GM21515 (cell line): ENCODE data around the gene PDPN.

ENCODE experiments used
- ATAC-seq: cut with Tn5 transposase; IDR thresholded peaks from one replicate; pipeline ENCODE4 v1.9.1; 2021; ENCODE audit not compliant: unreplicated experiment

The PDPN gene

DNA sequence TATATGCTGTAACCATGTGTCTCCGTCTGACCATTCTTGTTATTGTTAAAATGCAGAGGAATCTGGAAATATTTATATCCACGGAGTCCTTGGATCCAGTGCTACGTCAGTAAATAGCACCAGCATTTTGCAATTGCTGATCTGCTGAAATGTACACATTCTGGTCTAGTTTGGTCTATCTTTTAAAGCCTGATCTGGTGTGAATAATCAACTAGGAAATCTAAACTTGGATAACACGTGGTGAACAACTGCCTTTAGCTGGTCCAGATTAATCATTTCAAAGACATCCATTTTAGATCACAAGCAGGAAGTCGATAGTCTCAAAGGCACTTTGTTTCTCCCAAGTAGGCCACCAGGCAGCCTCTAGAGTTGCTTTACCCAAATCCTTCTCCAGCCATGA, 32.6 kb downstream of the PDPN start:
- ATAC-seq: no peak

DNA sequence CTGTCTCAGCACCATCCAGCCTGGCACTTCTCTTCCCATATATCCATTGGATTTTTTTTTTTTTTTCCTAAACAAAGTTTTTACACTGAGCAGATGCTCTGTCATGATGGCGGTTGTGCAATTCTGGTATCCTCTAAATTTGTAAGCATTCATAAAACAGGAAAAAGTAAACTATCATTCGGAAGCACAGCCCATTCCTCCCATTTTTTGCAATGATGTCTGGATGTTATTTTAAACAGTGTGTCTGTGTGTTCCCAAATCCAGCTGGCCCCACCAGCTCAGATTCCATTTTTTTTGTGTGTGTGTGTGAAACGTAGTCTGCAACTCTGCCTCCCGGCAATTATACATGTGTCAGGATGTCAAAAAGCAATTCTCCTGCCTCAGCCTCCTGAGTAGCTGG, 33.5 kb downstream of the PDPN start:
- ATAC-seq: no peak

GRCh38 chr1:13617773-13618172, 34.1 kb downstream of the PDPN start:
- ATAC-seq: no peak

DNA sequence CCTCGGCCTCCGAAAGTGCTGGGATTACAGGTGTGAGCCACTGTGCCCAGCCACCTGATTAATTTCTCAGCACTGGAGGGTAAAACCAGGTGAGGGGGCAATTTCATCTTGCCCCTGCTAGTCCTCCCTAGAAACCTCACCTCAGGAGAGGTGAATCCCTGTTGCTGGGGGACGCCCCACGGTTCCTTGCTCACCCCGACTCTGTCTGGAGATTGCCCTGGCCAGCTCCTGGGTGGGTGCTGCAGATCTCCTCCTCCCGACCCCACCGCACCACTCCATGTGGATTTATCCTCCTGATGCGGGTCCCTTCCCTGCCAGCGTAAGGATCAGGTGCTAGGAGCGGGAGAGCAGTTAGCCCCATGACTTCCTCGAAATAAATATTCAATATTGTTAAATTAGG, 34.9 kb downstream of the PDPN start:
- no peak for ATAC-seq

GRCh38 chr1:13619909-13620308, 36.3 kb downstream of the PDPN start:
- ATAC-seq: no peak

DNA sequence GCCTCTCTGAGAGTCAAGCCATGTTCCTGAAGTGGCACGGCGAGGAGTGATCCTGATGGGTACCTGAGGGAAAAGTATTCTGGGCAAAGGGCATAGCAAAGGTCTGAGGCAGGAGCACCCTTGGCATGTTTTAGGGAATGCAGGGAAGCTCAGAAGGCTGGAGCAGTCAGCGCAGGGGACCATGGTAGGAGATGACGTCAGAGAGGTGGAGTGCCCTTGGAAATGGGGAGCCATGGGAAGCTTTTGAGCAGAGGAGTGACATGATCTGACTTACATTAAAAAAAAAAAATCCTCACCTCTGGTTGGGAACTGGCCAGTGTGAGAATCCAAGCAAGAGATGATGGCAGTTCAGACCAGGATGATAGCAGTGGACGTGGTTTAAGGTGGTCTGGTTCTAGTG, 37.2 kb downstream of the PDPN start:
- no peak for ATAC-seq

DNA sequence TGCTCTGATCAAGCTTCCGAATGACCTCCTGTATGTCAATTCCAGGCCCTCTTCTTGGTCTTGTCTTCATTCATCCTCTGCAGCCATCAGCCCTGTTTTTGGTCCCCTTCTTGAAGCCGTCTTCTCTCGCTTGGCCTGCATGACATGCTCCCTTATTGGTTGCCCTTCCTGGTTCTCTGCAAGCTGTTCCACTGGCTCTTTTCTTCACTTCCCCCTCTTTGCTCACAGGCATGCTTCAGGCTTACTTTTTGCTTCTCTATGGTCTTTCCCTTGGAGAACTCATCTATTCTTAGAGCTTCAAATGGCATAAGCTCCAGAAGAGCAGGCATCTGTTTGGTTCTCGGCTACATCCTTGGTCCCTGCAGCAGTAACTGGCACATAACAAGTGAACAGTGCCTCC, 38.8 kb downstream of the PDPN start:
- ATAC-seq: no peak

GRCh38 chr1:13623021-13623637, 39.5 kb downstream of the PDPN start:
- ATAC-seq: no peak

DNA sequence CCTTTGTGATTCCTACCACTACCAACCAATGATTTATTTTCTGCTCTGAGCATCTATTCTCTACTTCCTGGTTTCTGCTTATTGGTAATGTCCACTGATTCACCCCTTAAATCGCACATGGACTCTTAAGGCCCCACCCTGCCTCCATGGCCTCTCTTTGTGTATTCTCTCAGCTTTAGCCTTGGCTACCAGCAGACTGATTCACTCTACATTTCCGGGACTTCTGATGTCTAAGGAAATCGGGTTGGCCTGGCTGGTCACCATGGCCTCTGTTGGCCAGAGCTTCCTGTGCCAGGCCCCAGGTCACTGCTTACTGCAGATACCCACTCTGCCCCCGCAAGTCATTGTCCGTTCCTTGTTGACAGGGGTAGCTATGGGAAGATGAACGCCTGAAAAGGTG, 40.9 kb downstream of the PDPN start:
- ATAC-seq: no peak

GRCh38 chr1:13627127-13627526, 43.5 kb downstream of the PDPN start:
- ATAC-seq: no peak

GRCh38 chr1:13628218-13628617, 44.6 kb downstream of the PDPN start:
- no peak for ATAC-seq

DNA sequence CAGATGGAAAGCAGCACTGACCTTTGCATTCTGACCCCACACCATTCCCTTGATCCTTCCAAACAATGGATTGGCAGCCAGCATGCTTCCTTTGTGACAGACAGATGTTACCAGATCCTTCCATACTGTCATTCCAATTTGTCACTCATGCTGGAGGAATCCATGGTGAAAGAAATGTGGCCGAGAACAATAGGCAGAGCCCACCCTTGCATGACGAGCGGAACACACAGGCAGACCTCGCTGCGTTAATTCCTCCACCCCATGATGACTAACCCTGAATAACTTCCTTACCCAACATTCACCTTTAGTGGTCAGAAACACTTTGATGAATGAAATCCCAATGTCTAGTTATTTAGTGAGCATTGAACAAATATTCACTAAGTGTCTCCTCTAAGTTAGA, 45.1 kb downstream of the PDPN start:
- ATAC-seq: no peak

DNA sequence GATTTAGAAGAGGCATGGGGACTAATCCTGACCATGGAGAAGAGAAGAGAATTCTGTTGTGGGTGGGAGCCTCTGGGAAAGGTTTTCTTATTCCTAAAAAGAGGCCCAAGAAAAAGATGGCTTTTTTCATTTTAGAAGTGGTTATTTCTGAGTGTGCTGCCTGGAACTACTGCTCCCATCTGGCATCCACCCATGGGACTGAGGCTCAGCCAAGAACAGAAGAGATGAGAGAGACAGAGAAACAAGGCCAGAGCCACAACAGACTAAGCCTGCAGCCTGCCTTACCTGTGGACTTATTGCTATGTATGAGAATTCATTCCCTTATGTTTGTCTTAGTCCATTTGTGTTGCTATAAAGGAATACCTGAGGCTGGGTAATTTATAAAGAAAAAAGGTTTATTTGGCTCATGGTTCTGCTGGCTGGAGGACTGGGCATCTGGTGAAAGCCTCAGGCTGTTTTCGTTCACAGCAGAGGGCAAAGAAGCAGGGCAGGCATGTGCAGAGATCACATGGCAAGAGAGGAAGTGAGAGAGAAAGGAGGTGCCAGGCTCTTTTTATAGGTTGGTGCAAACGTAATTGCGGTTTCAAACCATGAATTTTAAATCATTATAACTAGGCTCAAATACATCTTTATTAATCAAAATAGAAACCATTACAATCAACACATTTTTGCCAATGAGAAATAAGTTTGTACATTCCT, 58.8 kb downstream of the PDPN start:
- ATAC-seq: no peak

DNA sequence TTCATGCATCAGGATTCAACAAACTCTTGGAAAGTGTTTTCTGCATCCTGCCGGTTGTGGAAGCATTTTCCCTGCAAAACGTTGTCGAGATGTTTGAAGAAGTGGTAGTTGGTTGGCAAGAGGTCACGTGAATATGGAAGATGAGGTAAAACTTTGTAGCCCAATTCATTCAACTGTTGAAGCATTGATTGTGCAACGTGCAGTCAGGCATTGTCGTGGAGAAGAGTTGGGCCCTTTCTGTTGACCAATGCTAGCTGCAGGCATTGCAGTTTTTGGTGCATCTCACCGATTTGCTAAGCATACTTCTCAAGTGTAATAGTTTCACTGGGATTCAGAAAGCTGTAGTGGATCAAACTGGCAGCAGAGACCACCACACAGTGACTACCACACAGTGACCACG, 59.4 kb downstream of the PDPN start:
- ATAC-seq: no peak

- no peak for ATAC-seq
These were observed 62.9 kb downstream of the PDPN start for GRCh38 chr1:13646521-13646920.

DNA sequence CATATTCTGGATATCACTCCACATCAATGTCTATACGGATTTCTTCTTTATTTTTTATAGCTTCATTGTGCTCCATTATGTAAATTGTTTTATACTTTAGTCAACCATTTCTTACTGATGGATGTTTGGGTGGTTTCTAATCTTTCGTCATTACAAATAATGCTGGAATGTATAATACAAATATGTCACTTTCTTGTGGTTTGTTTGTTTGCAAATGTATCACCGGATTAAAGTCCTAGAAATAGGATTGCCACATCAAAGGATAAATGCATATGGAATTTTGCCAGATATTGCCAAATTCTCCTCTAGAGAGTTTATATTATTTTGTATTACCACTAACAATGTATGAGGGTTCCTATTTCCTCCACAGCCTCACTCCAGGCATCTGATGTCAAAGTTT, 67.6 kb downstream of the PDPN start:
- ATAC-seq: no peak

DNA sequence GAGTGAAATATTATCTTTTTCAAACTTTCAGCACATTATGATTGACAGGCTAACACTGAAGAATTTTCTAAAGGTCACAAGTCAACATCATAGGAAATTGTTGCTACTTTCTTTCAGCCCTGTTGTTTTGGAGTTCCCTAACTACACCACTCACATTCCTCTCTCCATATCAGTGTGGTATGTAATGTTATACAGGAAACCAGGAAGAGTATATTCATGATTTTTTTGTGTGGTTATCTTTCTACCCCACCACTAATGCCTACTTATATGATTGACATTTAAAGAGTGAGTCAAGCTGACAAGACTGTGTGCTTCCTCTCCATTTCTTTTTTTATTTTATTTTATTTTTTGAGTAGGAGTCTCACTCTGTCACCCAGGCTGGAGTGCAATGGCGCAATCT, 68.6 kb downstream of the PDPN start:
- no peak for ATAC-seq

DNA sequence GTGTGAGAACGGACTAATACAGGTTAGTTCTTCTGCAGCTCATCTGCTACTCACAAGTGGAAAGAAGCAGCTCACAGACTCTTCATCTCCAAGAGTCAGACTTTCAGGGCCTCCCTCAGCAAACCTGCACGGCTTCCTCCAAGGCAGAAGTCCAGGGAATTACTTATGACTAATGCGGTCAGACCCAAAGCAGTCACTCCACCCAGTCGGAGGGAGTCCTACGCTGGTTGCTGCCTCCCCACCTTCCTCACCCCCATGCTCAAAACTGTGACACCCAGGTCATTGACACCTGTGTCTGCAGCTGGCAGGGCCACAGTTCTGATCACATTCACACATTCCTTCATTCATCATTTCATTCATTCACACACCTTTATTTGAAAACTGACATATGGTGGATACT, 77.9 kb downstream of the PDPN start:
- ATAC-seq: no peak

DNA sequence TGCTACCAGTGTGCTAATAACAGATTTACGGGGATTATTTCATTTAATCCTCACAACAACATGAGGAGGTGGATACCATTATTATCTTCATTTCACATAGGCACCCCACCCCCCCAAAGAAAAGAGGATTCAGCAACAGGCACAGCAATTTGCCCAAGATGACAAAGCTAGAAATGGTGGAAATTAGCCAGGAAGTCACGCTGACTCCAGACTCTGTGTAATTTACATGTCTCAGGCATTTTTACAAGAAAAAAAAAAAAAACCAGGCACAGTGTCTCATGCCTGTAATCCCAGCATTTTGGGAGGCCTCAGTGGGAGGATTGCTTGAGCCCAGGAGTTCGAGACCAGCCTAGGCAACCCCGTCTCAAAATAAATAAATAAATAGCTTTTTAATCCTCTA, 78.9 kb downstream of the PDPN start:
- no peak for ATAC-seq

GRCh38 chr1:13663969-13664368, 80.3 kb downstream of the PDPN start:
- ATAC-seq: no peak

GRCh38 chr1:13664451-13664850, 80.8 kb downstream of the PDPN start:
- no peak for ATAC-seq

GRCh38 chr1:13666317-13666716, 82.7 kb downstream of the PDPN start:
- ATAC-seq: no peak
